Neural cell (in vitro differentiated cells): ENCODE results near the gene TNS1.

Experiments
- EP300 ChIP-seq: fragments of 450-650 bp; conservative IDR thresholded peaks from 2 replicates; pipeline ENCODE4 v1.6.1; 2014; ENCODE audit warnings: antibody characterized with exemption, mild to moderate bottlenecking, moderate library complexity; ENCODE audit not compliant: poor library complexity, severe bottlenecking
- EZH2 ChIP-seq: fragments of 200-600, 300-800 bp; shearing (Covaris generic), sonication (generic); IDR thresholded peaks from 2 replicates; pipeline ENCODE4 v1.6.1; 2014; ENCODE audit warnings: antibody characterized with exemption, low read length, borderline replicate concordance, mild to moderate bottlenecking; ENCODE audit not compliant: insufficient read depth, poor library complexity, severe bottlenecking
- MXI1 ChIP-seq: fragments of 450-650 bp; conservative IDR thresholded peaks from 2 replicates; pipeline ENCODE4 v1.6.1; 2014; ENCODE audit warnings: antibody characterized with exemption, mild to moderate bottlenecking; ENCODE audit not compliant: poor library complexity, severe bottlenecking
- SMC3 ChIP-seq: fragments of 450-650 bp; conservative IDR thresholded peaks from 2 replicates; pipeline ENCODE4 v1.6.1; 2014; ENCODE audit warnings: antibody characterized with exemption, mild to moderate bottlenecking, moderate library complexity; ENCODE audit not compliant: poor library complexity
- TAF1 ChIP-seq: IDR thresholded peaks from 2 replicates; pipeline ENCODE4 v1.6.1; 2012; ENCODE audit warnings: low read depth
- TF ChIP-seq, protein P1 (sequence below): fragments of 450-650 bp; IDR thresholded peaks from 2 replicates; pipeline ENCODE4 v1.5.1; 2014; ENCODE audit warnings: antibody characterized with exemption, mild to moderate bottlenecking, moderate library complexity; ENCODE audit not compliant: poor library complexity, severe bottlenecking
- TF ChIP-seq, protein P2 (sequence below): IDR thresholded peaks from 2 replicates; pipeline ENCODE4 v1.6.1; 2012; ENCODE audit warnings: borderline replicate concordance

DNA sequence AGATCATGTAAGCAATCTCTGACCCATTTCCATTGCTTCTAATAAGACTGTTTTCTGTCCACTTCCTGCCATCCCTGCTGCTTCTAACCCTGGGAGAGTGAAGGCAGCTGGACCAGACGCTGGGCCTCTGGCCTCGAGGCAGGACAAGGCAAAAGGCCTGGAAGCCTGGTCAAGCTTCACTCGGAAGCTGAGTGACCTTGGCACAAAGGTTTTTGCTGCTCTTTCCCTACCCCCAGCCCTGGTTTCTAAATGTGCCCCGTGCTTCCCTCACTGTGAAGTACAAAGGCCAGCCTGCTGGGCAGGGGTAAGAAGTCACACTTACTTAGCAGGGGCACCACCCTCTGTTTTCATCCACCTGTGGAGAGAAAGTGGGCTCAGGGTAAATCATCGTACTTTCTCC is 195.0 kb downstream of the TNS1 start:
- no peak for TF ChIP-seq MXI1
- TF ChIP-seq, protein P1, sequence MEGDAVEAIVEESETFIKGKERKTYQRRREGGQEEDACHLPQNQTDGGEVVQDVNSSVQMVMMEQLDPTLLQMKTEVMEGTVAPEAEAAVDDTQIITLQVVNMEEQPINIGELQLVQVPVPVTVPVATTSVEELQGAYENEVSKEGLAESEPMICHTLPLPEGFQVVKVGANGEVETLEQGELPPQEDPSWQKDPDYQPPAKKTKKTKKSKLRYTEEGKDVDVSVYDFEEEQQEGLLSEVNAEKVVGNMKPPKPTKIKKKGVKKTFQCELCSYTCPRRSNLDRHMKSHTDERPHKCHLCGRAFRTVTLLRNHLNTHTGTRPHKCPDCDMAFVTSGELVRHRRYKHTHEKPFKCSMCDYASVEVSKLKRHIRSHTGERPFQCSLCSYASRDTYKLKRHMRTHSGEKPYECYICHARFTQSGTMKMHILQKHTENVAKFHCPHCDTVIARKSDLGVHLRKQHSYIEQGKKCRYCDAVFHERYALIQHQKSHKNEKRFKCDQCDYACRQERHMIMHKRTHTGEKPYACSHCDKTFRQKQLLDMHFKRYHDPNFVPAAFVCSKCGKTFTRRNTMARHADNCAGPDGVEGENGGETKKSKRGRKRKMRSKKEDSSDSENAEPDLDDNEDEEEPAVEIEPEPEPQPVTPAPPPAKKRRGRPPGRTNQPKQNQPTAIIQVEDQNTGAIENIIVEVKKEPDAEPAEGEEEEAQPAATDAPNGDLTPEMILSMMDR, result no peak
- TF ChIP-seq TAF1, result no peak
- no peak for TF ChIP-seq SMC3
- no peak for TF ChIP-seq EP300
- TF ChIP-seq, protein P2, sequence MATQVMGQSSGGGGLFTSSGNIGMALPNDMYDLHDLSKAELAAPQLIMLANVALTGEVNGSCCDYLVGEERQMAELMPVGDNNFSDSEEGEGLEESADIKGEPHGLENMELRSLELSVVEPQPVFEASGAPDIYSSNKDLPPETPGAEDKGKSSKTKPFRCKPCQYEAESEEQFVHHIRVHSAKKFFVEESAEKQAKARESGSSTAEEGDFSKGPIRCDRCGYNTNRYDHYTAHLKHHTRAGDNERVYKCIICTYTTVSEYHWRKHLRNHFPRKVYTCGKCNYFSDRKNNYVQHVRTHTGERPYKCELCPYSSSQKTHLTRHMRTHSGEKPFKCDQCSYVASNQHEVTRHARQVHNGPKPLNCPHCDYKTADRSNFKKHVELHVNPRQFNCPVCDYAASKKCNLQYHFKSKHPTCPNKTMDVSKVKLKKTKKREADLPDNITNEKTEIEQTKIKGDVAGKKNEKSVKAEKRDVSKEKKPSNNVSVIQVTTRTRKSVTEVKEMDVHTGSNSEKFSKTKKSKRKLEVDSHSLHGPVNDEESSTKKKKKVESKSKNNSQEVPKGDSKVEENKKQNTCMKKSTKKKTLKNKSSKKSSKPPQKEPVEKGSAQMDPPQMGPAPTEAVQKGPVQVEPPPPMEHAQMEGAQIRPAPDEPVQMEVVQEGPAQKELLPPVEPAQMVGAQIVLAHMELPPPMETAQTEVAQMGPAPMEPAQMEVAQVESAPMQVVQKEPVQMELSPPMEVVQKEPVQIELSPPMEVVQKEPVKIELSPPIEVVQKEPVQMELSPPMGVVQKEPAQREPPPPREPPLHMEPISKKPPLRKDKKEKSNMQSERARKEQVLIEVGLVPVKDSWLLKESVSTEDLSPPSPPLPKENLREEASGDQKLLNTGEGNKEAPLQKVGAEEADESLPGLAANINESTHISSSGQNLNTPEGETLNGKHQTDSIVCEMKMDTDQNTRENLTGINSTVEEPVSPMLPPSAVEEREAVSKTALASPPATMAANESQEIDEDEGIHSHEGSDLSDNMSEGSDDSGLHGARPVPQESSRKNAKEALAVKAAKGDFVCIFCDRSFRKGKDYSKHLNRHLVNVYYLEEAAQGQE, result no peak
- TF ChIP-seq EZH2, result no peak
